Forelimb muscle (tissue), 1 donor: Measurements from ENCODE around the gene PIK3R6. TPM values are rescaled to one million over a fixed set of nuclear protein-coding genes. Genes with fewer than 3 reads are reported as not detected.
"Not testable (repeated sequence)": the region's sequence is repeated elsewhere in the genome, so short reads cannot be mapped to it uniquely, and the experiment has no call there.

Source experiments
- DNase-seq: peaks from one replicate; pipeline ENCODE4 v3.0.0-alpha.2; 2013; ENCODE audit warnings: low read depth
- polyA plus RNA-seq: library from polyadenylated mRNA; unstranded; fragments of 120-200 nt; gene quantifications from one replicate; pipeline ENCODE4 v1.2.1, GENCODE V29; 2013; ENCODE audit not compliant: insufficient read length

PIK3R6 gene
- polyA plus RNA-seq, 1 donor: 4.3 TPM

GRCh38 chr17:8894202-8894671 is 26.8 kb upstream of the PIK3R6 start:
- no peak for DNase-seq

GRCh38 chr17:8893621-8894201 is 26.2 kb upstream of the PIK3R6 start:
- DNase-seq: no peak

- no peak for DNase-seq
Measured at GRCh38 chr17:8893059-8893458, 25.6 kb upstream of the PIK3R6 start.

GRCh38 chr17:8892338-8892690 is 24.8 kb upstream of the PIK3R6 start:
- no peak for DNase-seq

- DNase-seq: no peak
Measured at GRCh38 chr17:8890671-8891070, 23.2 kb upstream of the PIK3R6 start.

- DNase-seq: no peak
Measured at GRCh38 chr17:8889458-8890210, 22.2 kb upstream of the PIK3R6 start.

- no peak for DNase-seq
Measured at GRCh38 chr17:8888704-8889302, 21.3 kb upstream of the PIK3R6 start.

- no peak for DNase-seq
Measured at GRCh38 chr17:8887834-8888703, 20.6 kb upstream of the PIK3R6 start.

GRCh38 chr17:8887301-8887700 is 19.8 kb upstream of the PIK3R6 start:
- no peak for DNase-seq

GRCh38 chr17:8885967-8886684 is 18.7 kb upstream of the PIK3R6 start:
- DNase-seq: no peak

GRCh38 chr17:8885163-8885966 is 17.9 kb upstream of the PIK3R6 start:
- not testable (repeated sequence) for DNase-seq

- DNase-seq: no peak
Measured at GRCh38 chr17:8884336-8884990, 17.0 kb upstream of the PIK3R6 start.

GRCh38 chr17:8883353-8883752 is 15.9 kb upstream of the PIK3R6 start:
- no peak for DNase-seq

GRCh38 chr17:8881606-8882005 is 14.1 kb upstream of the PIK3R6 start:
- no peak for DNase-seq

- DNase-seq: no peak
Measured at GRCh38 chr17:8880466-8880865, 13.0 kb upstream of the PIK3R6 start.

GRCh38 chr17:8879410-8879809 is 11.9 kb upstream of the PIK3R6 start:
- DNase-seq: no peak

GRCh38 chr17:8877984-8878383 is 10.5 kb upstream of the PIK3R6 start:
- no peak for DNase-seq

- no peak for DNase-seq
Measured at GRCh38 chr17:8875957-8876356, 8.5 kb upstream of the PIK3R6 start.

- no peak for DNase-seq
Measured at GRCh38 chr17:8875436-8875835, 8.0 kb upstream of the PIK3R6 start.
